Thoracic aorta (tissue), 2 donors: ENCODE measurements around the gene DBET. TPM values are rescaled to one million over a fixed set of nuclear protein-coding genes. Genes with fewer than 3 reads are reported as not detected.
"Not testable (repeated sequence)": the region's sequence is repeated elsewhere in the genome, so short reads cannot be mapped to it uniquely, and the experiment has no call there.

Experiments used
- ATAC-seq: fragments of 150-250 bp; one replicate; pipeline ENCODE4 v1.8.0; 2017; ENCODE audit warnings: low read depth; ENCODE audit not compliant: insufficient number of reproducible peaks, low FRiP score
- DNase-seq: peaks from one replicate; pipeline ENCODE4 v3.0.0-alpha.2; 2020; ENCODE audit warnings: low spot score
- H3K27ac ChIP-seq, 2 donors: fragments of 200-600 bp; sonication (generic); 1 replicate in 1 of 2; 2 replicates in 1 of 2; pipeline ENCODE4 v1.5.1; 2016; ENCODE audit warnings: mild to moderate bottlenecking in 2 of 2, moderate library complexity in 2 of 2
- H3K27me3 ChIP-seq: fragments of 200-600 bp; sonication (generic); replicated peaks from 2 replicates; pipeline ENCODE4 v1.6.0; 2016; ENCODE audit warnings: mild to moderate bottlenecking; ENCODE audit not compliant: insufficient read depth
- H3K36me3 ChIP-seq: fragments of 200-600 bp; sonication (generic); one replicate; pipeline ENCODE4 v1.5.1; 2016
- H3K4me1 ChIP-seq, 2 donors: fragments of 200-600 bp; sonication (generic); 1 replicate in 1 of 2; 2 replicates in 1 of 2; pipeline versions ENCODE4 v1.5.1 to v1.6.0; 2016; ENCODE audit warnings: low read depth in 2 of 2, mild to moderate bottlenecking in 1 of 2; ENCODE audit not compliant: control insufficient read depth in 1 of 2
- H3K4me3 ChIP-seq: fragments of 200-600 bp; sonication (generic); 2 replicates; pipeline ENCODE4 v1.5.1; 2016; ENCODE audit warnings: mild to moderate bottlenecking
- H3K9me3 ChIP-seq: fragments of 200-600 bp; sonication (generic); 2 replicates; pipeline ENCODE4 v1.5.1; 2016
- total RNA-seq, 2 donors: library from RNA; depleted of rRNA; stranded (reverse); fragments of >200 nt; gene quantifications; one replicate each; pipeline versions ENCODE4 v1.1.0 to v1.2.3, GENCODE V29; 2016

Gene DBET
- total RNA-seq, 2 donors from 2014 or later, result not detected

GRCh38 chr4:190106191-190106590, 41.9 kb downstream of the DBET start:
- not testable (repeated sequence) for H3K27ac ChIP-seq, H3K9me3 ChIP-seq, H3K4me3 ChIP-seq, H3K27me3 ChIP-seq, H3K36me3 ChIP-seq, H3K4me1 ChIP-seq, ATAC-seq, DNase-seq

- DNase-seq, H3K27me3 ChIP-seq, H3K27ac ChIP-seq, H3K36me3 ChIP-seq, H3K4me1 ChIP-seq, H3K4me3 ChIP-seq, H3K9me3 ChIP-seq, ATAC-seq: not testable (repeated sequence)
Observed at GRCh38 chr4:190106611-190107480, 42.5 kb downstream of the DBET start.

- not testable (repeated sequence) for ATAC-seq, DNase-seq, H3K36me3 ChIP-seq, H3K4me3 ChIP-seq, H3K27me3 ChIP-seq, H3K27ac ChIP-seq, H3K9me3 ChIP-seq, H3K4me1 ChIP-seq
Observed at GRCh38 chr4:190107766-190108485, 43.6 kb downstream of the DBET start.

GRCh38 chr4:190108756-190109155, 44.5 kb downstream of the DBET start:
- H3K9me3 ChIP-seq, ATAC-seq, H3K4me3 ChIP-seq, H3K27me3 ChIP-seq, H3K27ac ChIP-seq, DNase-seq, H3K4me1 ChIP-seq, H3K36me3 ChIP-seq: not testable (repeated sequence)

- not testable (repeated sequence) for ATAC-seq, H3K27me3 ChIP-seq, DNase-seq, H3K36me3 ChIP-seq, H3K4me3 ChIP-seq, H3K27ac ChIP-seq, H3K9me3 ChIP-seq, H3K4me1 ChIP-seq
Observed at GRCh38 chr4:190109390-190110011, 45.2 kb downstream of the DBET start.

- not testable (repeated sequence) for ATAC-seq, H3K9me3 ChIP-seq, H3K4me1 ChIP-seq, H3K27ac ChIP-seq, H3K36me3 ChIP-seq, H3K4me3 ChIP-seq, DNase-seq, H3K27me3 ChIP-seq
Observed at GRCh38 chr4:190110033-190110432, 45.7 kb downstream of the DBET start.

- ATAC-seq, H3K4me3 ChIP-seq, H3K36me3 ChIP-seq, H3K27me3 ChIP-seq, H3K27ac ChIP-seq, H3K9me3 ChIP-seq, DNase-seq, H3K4me1 ChIP-seq: not testable (repeated sequence)
Observed at GRCh38 chr4:190110570-190111295, 46.4 kb downstream of the DBET start.

- H3K27me3 ChIP-seq, H3K9me3 ChIP-seq, DNase-seq, H3K36me3 ChIP-seq, ATAC-seq, H3K4me3 ChIP-seq, H3K27ac ChIP-seq, H3K4me1 ChIP-seq: not testable (repeated sequence)
Observed at GRCh38 chr4:190112879-190113278, 48.6 kb downstream of the DBET start.

GRCh38 chr4:190114991-190115390, 50.7 kb downstream of the DBET start:
- H3K36me3 ChIP-seq, H3K4me1 ChIP-seq, H3K27me3 ChIP-seq, H3K27ac ChIP-seq, H3K9me3 ChIP-seq, H3K4me3 ChIP-seq, ATAC-seq, DNase-seq: not testable (repeated sequence)
